Breast epithelium (tissue), 4 donors: ENCODE measurements around the gene FOSL1. TPM values are rescaled to one million over a fixed set of nuclear protein-coding genes. Genes with fewer than 3 reads are reported as not detected.

Experiments
- DNase-seq, 2 donors: peaks; one replicate each; pipeline ENCODE4 v3.0.0-alpha.2; 2019; ENCODE audit warnings: low spot score in 2 of 2
- H3K27ac ChIP-seq, 2 donors: fragments of 200-600 bp; sonication (generic) in 1 of 2; one replicate each; pipeline ENCODE4 v1.5.1; 2016 to 2019; ENCODE audit warnings: mild to moderate bottlenecking in 1 of 2
- H3K27me3 ChIP-seq, 2 donors: fragments of 200-600 bp; sonication (generic) in 1 of 2; one replicate each; pipeline versions ENCODE4 v1.5.1 to v1.6.0; 2017 to 2019; ENCODE audit warnings: control low read depth in 1 of 2, mild to moderate bottlenecking in 1 of 2
- H3K36me3 ChIP-seq: fragments of 200-600 bp; one replicate; pipeline ENCODE4 v1.5.1; 2019
- H3K4me1 ChIP-seq, 2 donors: fragments of 200-600 bp; sonication (generic); one replicate each; pipeline ENCODE4 v1.5.1; 2016 to 2019; ENCODE audit warnings: control low read depth in 1 of 2
- H3K4me3 ChIP-seq, 3 donors: fragments of 200-600 bp; sonication (generic); 1 replicate in 2 of 3; 2 replicates in 1 of 3; pipeline ENCODE4 v1.5.1; 2016 to 2019; ENCODE audit warnings: mild to moderate bottlenecking in 3 of 3, moderate library complexity in 2 of 3
- H3K9me3 ChIP-seq, 2 donors: fragments of 200-600 bp; sonication (generic) in 1 of 2; one replicate each; pipeline ENCODE4 v1.5.1; 2016 to 2019; ENCODE audit warnings: control low read depth in 1 of 2
- CTCF ChIP-seq, 3 donors: fragments of 450-650 bp; IDR thresholded peaks; one replicate each; pipeline ENCODE4 v1.5.1; 2016 to 2017; ENCODE audit warnings: antibody characterized with exemption in 3 of 3, mild to moderate bottlenecking in 3 of 3, moderate library complexity in 3 of 3
- POLR2A ChIP-seq: fragments of 450-650 bp; IDR thresholded peaks from one replicate; pipeline ENCODE4 v1.6.1; 2016; ENCODE audit warnings: antibody characterized with exemption, mild to moderate bottlenecking, moderate library complexity
- POLR2AphosphoS5 ChIP-seq, 3 donors: sonication (generic); formaldehyde crosslinking; IDR thresholded peaks; one replicate each; pipeline ENCODE4 v1.6.1; 2017; ENCODE audit warnings: antibody characterized with exemption in 3 of 3
- intact Hi-C: fragments of 100-400 bp; cut with DNase I; formaldehyde crosslinking; loops from one replicate; pipeline ENCODE4 v1.15.1; 2023; ENCODE audit warnings: low total_unique reads
- total RNA-seq, 3 donors: library from RNA; depleted of rRNA; stranded (reverse); fragments of >200 nt; gene quantifications; one replicate each; pipeline ENCODE4 v1.1.0, GENCODE V29; 2016

Gene FOSL1
- total RNA-seq, 3 donors from 2014 or later, result 2.4 to 17.0 (median 7.2) TPM

GRCh38 chr11:65865550-65866172 lies 34.5 kb downstream of the FOSL1 start:
- TF ChIP-seq POLR2AphosphoS5 (IDR thresholded peaks at IDR 0.05), result no peak
- TF ChIP-seq CTCF (IDR thresholded peaks at IDR 0.05), result no peak
- TF ChIP-seq POLR2A, result no peak
- no peak for DNase-seq
- H3K9me3 ChIP-seq, result no peaks in the 10 kb centered on the region
- H3K27me3 ChIP-seq, result no peaks in the 10 kb centered on the region
- intact Hi-C loops, result no loop called here
- peaks cover 5% of the 10 kb centered on the region for H3K36me3 ChIP-seq
- H3K27ac ChIP-seq, result no peak overlapping the region
- peaks cover 4 to 7% of the 10 kb centered on the region in 2 donors for H3K4me1 ChIP-seq
- no peak overlapping the region for H3K4me3 ChIP-seq

GRCh38 chr11:65864706-65865471 lies 35.3 kb downstream of the FOSL1 start:
- H3K4me1 ChIP-seq, result peaks cover 4 to 7% of the 10 kb centered on the region in 2 donors
- H3K9me3 ChIP-seq, result no peaks in the 10 kb centered on the region
- TF ChIP-seq POLR2AphosphoS5 (IDR thresholded peaks at IDR 0.05), result no peak
- no peak overlapping the region for H3K27ac ChIP-seq
- DNase-seq, result no peak
- H3K4me3 ChIP-seq, result no peak overlapping the region
- peaks cover 5% of the 10 kb centered on the region for H3K36me3 ChIP-seq
- intact Hi-C loops, result no loop called here
- no peaks in the 10 kb centered on the region for H3K27me3 ChIP-seq

DNA sequence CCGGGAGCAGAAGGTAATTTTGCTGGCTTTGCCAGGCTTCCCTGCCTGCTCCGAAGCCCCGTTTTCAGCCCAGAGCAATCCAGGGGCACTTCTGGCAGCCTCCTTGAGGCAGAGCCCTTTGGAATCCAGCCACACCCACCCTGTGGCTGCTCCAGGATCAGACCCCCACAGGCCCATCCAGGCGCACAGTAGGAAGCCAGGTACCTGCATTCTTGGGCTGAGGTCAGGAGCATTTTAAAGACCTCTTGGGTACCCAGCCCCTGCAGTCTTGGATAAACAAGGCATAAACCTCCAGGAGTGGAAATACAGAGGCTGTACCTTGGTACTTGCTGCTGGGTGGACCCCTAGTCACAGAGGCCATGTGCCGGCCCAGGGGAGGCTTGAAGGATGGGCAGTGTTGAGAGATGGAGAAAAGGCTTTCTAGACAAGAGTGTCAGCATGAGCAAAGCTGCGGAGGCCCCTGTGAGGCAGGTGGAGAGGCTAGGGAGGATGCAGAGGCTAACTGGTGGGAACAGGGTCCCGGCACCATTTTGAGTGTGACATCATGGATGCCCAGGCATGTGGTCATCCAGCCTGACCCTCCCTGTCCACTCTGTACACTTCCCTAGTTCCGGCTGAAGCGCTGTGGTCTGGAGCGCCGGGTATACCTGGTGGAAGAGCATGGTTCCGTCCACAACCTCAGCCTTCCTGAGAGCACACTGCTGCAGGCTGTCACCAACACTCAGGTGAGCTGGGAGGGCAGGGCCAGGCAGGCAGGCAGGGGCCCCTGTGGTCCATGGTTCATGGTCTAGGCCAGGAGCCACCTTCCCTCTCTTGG lies 36.1 kb downstream of the FOSL1 start:
- Histone ChIP-seq H3K4me1 (peaks cover 4 to 7% of the 10 kb centered on the region in 2 donors), H3K27ac (no peak overlapping the region), H3K27me3 (no peaks in the 10 kb centered on the region), H3K4me3 (no peak overlapping the region), H3K36me3 (peaks cover 5% of the 10 kb centered on the region), H3K9me3 (no peaks in the 10 kb centered on the region)
- no peak for TF ChIP-seq CTCF (IDR thresholded peaks at IDR 0.05)
- TF ChIP-seq POLR2AphosphoS5 (IDR thresholded peaks at IDR 0.05), result no peak
- TF ChIP-seq POLR2A, result no peak
- no peak for DNase-seq
- intact Hi-C loops, result no loop called here

DNA sequence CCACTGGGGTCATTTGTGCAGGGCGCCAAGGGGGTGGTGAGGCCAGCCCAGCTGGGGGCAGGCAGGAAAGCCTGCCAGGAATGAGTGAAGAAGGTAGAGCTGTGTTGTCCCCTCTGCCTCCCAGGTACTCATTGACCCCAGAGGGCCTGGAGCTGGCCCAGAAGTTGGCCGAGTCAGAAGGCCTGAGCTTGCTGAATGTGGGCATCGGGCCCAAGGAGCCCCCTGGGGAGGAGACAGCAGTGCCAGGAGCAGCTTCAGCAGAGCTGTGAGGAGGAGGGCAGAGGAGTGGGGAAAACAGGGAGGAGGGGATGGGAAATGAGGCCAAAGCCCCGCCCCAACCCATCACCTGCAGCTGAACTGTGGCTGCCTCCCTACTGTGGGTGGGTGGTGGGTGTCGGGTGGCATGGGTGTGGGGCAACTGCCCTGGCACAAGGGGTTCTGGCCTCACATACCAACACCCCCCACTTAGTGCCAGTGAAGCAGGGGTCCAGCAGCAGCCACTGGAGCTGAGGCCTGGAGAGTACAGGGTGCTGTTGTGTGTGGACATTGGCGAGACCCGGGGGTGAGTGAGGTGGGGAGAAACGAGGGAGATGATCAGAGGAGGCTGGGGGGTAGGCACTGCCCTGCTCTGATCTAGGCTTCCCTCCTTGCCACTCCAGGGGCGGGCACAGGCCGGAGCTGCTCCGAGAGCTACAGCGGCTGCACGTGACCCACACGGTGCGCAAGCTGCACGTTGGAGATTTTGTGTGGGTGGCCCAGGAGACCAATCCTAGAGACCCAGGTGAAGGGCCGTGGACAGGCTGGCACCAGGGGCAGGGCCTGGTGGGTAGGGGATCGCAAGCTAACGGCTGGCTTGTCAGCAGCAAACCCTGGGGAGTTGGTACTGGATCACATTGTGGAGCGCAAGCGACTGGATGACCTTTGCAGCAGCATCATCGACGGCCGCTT lies 37.0 kb downstream of the FOSL1 start:
- H3K9me3 ChIP-seq, result no peaks in the 10 kb centered on the region
- no peak for TF ChIP-seq CTCF (IDR thresholded peaks at IDR 0.05)
- TF ChIP-seq POLR2A, result no peak
- TF ChIP-seq POLR2AphosphoS5 (IDR thresholded peaks at IDR 0.05), result no peak
- intact Hi-C loops, result no loop called here
- H3K4me3 ChIP-seq, result no peak overlapping the region
- H3K27me3 ChIP-seq, result no peaks in the 10 kb centered on the region
- H3K4me1 ChIP-seq, result peaks cover 4 to 7% of the 10 kb centered on the region in 2 donors
- peaks cover 5% of the 10 kb centered on the region for H3K36me3 ChIP-seq
- no peak for DNase-seq
- H3K27ac ChIP-seq, result peak overlapping the region in 1 of 2 donors; percentile 50
